Non-pigmented ciliary epithelial cell (primary cell): ENCODE measurements around the gene PTPN9.
A peak's percentile ranks its signal among the peaks of the same experiment; 100 is the strongest.
"Not testable (repeated sequence)": the region's sequence is repeated elsewhere in the genome, so short reads cannot be mapped to it uniquely, and the experiment has no call there.

Experiments used
- DNase-seq: peaks from one replicate; pipeline ENCODE4 v3.0.0-alpha.2; 2010; ENCODE audit warnings: low read depth

Gene PTPN9

GRCh38 chr15:75452865-75453702 lies 126.0 kb downstream of the PTPN9 start:
- DNase-seq: no peak

GRCh38 chr15:75452364-75452864 lies 126.7 kb downstream of the PTPN9 start:
- DNase-seq: no peak

DNA sequence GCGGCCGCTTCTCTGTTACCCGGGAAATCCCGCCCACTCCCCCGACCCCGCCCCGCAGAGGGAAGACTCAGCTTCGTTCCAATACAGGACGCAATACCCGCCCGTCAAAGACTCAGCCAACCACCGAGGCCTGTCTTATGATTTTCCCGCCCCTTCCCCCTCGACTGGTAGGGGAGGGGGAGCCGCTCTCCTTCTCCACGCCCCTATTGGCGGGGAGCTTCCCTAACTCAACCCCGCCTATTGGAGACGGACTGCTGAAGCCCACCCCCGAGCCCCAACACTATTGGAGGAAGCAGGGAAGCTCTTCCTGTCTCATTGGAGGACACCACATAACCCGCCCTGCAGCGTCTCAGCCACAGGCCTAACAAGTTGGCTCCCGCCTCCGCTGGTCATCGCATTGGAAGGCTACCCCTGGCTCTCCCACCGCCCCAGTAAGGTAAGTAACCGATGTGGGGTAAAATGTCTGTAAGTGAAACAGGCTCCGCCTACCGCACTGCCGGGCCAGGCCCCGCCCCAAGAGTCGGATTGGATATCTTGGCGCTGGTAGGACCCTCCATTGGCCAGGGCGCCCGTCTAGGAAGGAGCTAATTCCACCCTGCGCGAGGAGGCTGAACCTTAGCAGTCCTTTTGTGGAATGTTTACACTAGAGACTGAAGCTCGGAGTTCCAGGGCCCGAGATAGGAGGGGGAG lies 127.3 kb downstream of the PTPN9 start, which contains the start of gene SIN3A:
TSS of gene SIN3A (minus strand) at position 17 of the 690 bp plus-strand sequence. CDS start 21,315 bp downstream, outside the sequence.
- DNase-seq: peak; percentile 100

DNA sequence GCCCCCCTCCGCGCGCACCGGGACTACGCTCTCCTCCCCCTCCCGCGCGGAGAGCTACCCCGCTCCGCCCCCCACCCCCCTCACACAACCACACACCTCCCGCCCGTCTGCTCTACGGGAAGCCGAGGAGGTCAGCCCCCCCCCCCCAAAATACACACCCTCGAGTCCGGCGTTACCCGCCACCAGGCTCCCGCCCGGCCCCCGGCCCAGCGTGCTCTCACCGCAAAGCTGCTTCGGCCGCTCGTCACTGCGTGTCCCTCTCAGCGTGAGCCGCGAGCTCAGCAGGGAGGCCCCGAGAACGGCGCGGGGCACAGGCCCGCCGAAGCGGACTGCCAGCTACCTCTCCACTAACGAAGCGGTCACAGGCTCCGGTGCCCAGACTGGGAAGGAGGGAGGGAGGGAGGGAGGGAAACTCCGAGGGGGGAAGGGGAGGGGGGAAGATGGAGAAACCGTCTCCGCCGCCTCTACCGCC lies 127.9 kb downstream of the PTPN9 start:
- no peak for DNase-seq

- peak; percentile 78 for DNase-seq
Observed at GRCh38 chr15:75450307-75451201, 128.6 kb downstream of the PTPN9 start.

DNA sequence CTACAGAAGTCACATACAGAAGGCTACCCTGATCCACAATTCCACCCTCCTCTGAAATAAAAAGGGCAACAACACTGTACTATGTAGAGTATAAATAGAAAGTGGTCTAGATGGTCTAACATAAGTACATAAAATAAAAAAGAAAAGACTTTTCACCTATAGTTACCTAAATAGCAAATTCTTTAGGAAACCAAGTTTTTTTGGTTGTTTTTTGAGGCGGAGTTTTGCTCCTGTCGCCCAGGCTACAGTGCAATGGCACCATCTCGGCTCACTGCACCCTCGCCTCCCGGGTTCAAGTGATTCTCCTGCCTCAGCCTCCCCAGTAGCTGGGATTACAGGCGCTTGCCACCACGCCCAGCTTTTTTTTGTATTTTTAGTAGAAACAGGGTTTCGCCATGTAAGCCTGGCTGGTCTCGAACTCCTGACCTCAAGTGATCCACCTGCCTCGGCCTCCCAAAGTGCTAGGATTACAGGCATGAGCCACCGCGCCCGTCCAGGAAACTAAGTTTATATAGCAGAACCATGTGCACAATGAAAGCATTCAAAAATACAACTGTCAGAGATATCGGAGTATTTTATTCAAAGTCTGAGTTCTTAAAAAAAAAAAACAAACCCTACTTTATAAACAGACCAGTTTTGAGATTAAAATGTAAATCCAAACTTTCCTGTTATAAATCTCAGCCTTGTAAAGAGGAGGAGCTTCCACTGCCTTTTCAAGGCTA lies 129.4 kb downstream of the PTPN9 start:
- no peak for DNase-seq

DNA sequence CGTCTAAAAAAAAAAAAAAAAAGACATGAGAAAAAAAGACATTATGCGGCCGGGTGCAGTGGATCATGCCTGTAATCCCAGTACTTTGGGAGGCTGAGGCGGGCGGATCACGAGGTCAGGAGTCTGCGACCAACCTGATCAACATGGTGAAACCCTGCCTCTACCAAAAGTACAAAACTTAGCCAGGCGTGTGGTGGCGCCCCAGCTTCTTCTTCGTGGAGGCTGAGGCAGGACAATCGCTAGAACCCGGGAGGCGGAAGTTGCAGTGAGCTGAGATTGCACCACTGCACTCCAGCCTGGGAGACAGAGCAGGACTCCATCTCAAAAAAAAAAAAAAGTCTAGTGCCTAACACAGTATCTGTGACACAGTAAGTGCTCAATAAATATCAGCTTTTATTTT lies 130.9 kb downstream of the PTPN9 start:
- DNase-seq: not testable (repeated sequence)

DNA sequence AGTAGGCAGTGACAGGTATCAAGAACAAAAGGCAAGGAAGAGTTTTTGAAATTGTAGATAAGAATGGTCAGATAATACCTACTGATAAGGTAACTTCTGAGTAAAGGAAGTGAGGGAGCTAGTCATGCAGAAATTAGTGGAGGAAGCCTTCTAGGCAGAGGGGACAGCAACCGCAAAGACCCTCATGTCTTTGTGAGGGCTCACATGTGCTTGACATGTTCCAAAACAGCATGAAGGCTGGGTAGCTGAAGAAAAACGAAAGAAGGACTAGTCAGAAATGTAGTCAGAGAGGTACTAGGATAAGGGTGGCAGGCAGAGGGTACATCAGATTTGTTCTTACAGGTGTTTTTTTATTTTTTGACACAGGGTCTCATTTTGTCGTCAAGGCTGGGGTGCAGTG lies 133.0 kb downstream of the PTPN9 start:
- DNase-seq: no peak

DNA sequence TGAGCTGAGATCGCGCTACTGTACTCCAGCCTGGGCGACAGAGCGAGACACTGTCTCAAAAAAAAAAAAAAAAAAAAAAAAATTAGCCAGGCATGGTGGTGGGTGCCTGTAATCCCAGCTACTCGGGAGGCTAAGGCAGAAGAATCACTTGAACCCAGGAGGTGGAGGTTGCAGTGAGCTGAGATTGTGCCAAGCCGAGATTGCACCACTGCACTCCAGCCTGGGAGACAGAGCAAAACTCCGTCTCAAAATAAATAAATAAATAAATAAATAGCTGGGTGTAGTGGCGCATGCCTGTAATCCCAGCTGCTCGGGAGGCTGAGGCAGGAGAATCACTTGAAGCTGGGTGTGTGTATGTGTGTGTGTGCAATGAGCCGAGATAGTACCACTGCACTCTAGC lies 133.8 kb downstream of the PTPN9 start:
- not testable (repeated sequence) for DNase-seq

DNA sequence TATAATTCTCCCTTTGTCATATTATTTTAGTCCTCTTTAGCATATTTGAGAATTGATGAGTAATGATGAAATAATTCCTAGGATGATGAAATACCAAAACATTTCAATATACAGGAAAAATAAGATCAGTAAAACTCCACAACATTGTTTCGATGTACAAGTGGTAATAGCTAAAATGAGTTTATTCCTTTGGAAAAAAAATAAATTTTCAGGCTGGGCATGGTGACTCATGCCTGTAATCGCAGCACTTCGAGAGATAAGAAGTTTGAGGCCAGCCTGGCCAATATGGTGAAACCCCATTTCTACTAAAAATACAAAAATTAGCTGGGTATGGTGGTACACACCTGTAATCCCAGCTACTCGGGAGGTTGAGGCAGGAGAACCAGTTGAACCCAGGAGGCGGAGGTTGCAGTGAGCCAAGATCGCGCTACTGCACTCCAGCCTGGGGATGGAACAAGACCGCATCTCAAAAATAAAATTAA lies 135.1 kb downstream of the PTPN9 start:
- not testable (repeated sequence) for DNase-seq

GRCh38 chr15:75437721-75438120 lies 141.4 kb downstream of the PTPN9 start:
- no peak for DNase-seq

GRCh38 chr15:75436881-75437280 lies 142.2 kb downstream of the PTPN9 start:
- DNase-seq: no peak

DNA sequence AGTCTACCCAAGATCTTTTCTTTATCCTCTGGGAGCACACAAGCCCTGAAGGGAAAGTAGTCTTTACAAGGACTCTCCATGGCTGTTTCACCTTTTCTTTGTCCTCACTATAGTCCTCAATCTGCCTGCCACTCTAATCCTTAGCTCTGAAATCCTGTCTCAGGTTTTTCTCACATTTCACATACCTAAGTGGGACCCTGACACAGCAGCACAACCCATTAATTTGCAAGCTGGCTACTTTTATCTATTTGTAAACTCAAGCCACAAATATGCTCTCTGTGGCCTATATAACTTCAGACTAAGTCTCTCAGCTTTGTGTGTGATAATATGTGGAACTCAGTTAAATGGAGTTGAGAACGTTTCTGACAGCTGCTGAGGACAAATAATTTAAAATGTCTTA lies 147.4 kb downstream of the PTPN9 start:
- no peak for DNase-seq

- no peak for DNase-seq
Observed at GRCh38 chr15:75431270-75431669, 147.8 kb downstream of the PTPN9 start.

DNA sequence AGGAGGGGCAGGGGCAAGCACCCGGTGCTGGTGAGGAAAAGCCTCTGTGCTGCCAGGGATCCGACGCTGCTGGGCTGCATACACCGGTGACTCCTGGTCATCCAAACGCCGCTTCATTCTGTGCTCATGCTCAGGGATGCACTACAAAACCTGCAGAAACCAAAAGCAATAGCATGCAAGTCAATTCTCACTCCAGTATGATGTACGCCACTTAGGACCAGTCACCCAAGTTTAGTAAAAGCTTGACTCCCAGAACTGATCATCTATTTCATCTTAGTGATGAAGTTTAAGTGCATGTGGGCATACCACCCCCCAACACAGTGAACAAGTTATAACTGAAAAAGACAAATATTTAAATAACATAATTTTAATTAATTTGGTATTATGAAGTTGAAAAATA lies 148.9 kb downstream of the PTPN9 start:
- no peak for DNase-seq

DNA sequence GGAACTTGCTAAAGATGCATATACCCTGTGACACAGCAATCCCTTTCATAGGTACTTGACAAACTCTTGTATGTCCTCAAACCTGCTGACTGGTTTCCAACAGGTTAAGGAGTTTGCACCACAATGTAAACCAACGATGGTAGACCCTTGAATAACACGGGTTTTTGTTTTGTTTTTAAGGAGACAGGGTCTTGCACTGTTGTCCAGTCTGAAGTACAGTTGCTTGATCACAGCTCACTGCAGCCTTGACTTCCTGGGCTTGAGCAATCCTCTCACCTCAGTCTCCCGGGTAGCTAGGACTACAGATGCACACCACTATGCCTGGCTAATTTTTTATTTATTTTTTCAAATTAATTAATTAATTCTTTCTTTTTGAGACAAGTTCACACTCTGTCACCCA lies 151.0 kb downstream of the PTPN9 start:
- no peak for DNase-seq

DNA sequence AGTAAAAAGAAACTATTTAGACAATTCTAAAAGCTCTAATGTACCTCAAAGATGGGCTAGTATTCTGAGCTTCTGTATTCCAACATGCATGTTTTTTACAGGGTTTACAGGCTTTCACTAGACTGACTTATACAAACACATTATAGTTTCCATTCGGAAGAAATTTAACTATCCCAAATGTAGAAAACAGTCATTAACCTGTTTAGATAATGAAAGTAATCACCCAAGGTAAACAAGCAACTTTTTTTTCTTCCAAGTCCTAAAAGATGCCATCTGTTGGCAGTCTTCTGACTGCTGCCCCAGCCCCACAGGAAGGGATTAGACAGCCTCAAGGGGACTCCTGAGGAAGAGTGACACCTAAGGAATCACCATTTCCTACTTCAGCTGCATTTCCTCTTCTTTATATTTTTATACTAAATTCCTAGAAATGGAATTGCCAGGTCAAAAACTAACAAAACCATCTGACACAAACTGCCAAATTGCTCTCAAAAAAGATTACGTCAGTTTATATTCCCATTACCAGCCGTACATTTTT lies 153.1 kb downstream of the PTPN9 start:
- DNase-seq: no peak

GRCh38 chr15:75422554-75422953 lies 156.6 kb downstream of the PTPN9 start:
- DNase-seq: no peak

GRCh38 chr15:75420698-75421097 lies 158.4 kb downstream of the PTPN9 start:
- no peak for DNase-seq

DNA sequence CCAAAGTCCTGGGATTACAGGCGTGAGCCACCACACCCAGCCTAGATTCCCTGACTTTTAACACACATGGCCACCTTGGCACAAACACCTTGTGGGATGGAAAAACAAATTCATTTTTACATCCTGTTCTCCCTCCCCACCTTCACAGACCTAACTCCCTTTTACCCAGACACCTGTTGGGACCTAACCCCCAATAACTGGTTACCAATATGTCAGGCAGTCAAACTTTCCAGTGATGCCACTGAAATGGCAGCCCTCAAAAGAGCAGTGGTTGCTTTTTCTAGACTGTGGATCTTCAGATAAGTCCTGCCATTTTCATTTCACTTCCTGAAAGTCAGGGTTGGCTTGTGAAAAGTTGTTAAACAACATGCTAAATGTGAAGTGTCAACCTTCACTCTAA lies 162.5 kb downstream of the PTPN9 start:
- DNase-seq: no peak
